Large intestine (tissue), 12 donors: Measurements from ENCODE around the gene PROS1. TPM values are rescaled to one million over a fixed set of nuclear protein-coding genes. Genes with fewer than 3 reads are reported as not detected.

ENCODE experiments used
- DNase-seq, 2 donors: peaks; one replicate each; pipeline versions ENCODE4 v3.0.0 to v3.0.0-alpha.2; 2013
- H3K27ac ChIP-seq: one replicate; pipeline ENCODE4 v1.5.1; 2013; ENCODE audit warnings: low read length
- H3K27me3 ChIP-seq: 2 replicates; pipeline ENCODE4 v1.6.1; 2013; ENCODE audit warnings: low read length; ENCODE audit not compliant: control insufficient read depth, insufficient read depth
- H3K36me3 ChIP-seq: 2 replicates; pipeline ENCODE4 v1.6.1; 2013; ENCODE audit warnings: low read length; ENCODE audit not compliant: control insufficient read depth, insufficient read depth
- H3K4me1 ChIP-seq: one replicate; pipeline ENCODE4 v1.6.1; 2013; ENCODE audit warnings: low read length; ENCODE audit not compliant: control insufficient read depth, insufficient read depth
- H3K4me3 ChIP-seq: one replicate; pipeline ENCODE4 v1.5.1; 2013; ENCODE audit warnings: low read length
- H3K9me3 ChIP-seq: one replicate; pipeline ENCODE4 v1.6.1; 2013; ENCODE audit warnings: mild to moderate bottlenecking, low read depth, low read length, moderate library complexity; ENCODE audit not compliant: control insufficient read depth
- WGBS: methylation state at CpG from one replicate; pipeline ENCODE4 v1.1.5; 2013; ENCODE audit warnings: low lambda C conversion rate; ENCODE audit not compliant: insufficient coverage; 5-methylcytosine and 5-hydroxymethylcytosine counted together
- long read RNA-seq, 11 donors: transcript quantifications; one replicate each; lab custom pipeline, GENCODE V29; 2026
- polyA plus RNA-seq: library from polyadenylated mRNA; unstranded; fragments of 120-200 nt; gene quantifications from one replicate; pipeline ENCODE4 v1.2.1, GENCODE V29; 2013

PROS1 gene
- polyA plus RNA-seq: 43.5 TPM
- long read RNA-seq, donor 1, transcript PROS1-202 (15 exons, 3,583 nt): major isoform, 5 of 5 reads
- long read RNA-seq, donor 1, partial matches to known transcripts: 0 of 5 reads
- long read RNA-seq, donor 1, other reads (novel, unspliced or antisense): 0 of 5 reads
- long read RNA-seq, donor 2, transcript PROS1-202 (15 exons, 3,583 nt): major isoform, 5 of 11 reads
- long read RNA-seq, donor 2, partial matches to known transcripts: 0 of 11 reads
- long read RNA-seq, donor 2, other reads (novel, unspliced or antisense): 5 of 11 reads
- long read RNA-seq, donor 3: 0 reads
- long read RNA-seq, donor 4, partial matches to known transcripts: 0 of 2 reads
- long read RNA-seq, donor 4, other reads (novel, unspliced or antisense): 0 of 2 reads
- long read RNA-seq, donor 5, transcript PROS1-202 (15 exons, 3,583 nt): major isoform, 6 of 7 reads
- long read RNA-seq, donor 5, partial matches to known transcripts: 0 of 7 reads
- long read RNA-seq, donor 5, other reads (novel, unspliced or antisense): 0 of 7 reads
- long read RNA-seq, donor 6, transcript PROS1-202 (15 exons, 3,583 nt): major isoform, 12 of 12 reads
- long read RNA-seq, donor 6, partial matches to known transcripts: 0 of 12 reads
- long read RNA-seq, donor 6, other reads (novel, unspliced or antisense): 0 of 12 reads
- long read RNA-seq, donor 7, transcript PROS1-202 (15 exons, 3,583 nt): major isoform, 6 of 6 reads
- long read RNA-seq, donor 7, partial matches to known transcripts: 0 of 6 reads
- long read RNA-seq, donor 7, other reads (novel, unspliced or antisense): 0 of 6 reads
- long read RNA-seq, donor 8, transcript PROS1-202 (15 exons, 3,583 nt): major isoform, 9 of 20 reads
- long read RNA-seq, donor 8, partial matches to known transcripts: 5 of 20 reads
- long read RNA-seq, donor 8, other reads (novel, unspliced or antisense): 5 of 20 reads
- long read RNA-seq, donor 9, transcript PROS1-202 (15 exons, 3,583 nt): major isoform, 15 of 16 reads
- long read RNA-seq, donor 9, partial matches to known transcripts: 0 of 16 reads
- long read RNA-seq, donor 9, other reads (novel, unspliced or antisense): 0 of 16 reads
- long read RNA-seq, donor 10, transcript PROS1-202 (15 exons, 3,583 nt): major isoform, 22 of 23 reads
- long read RNA-seq, donor 10, partial matches to known transcripts: 0 of 23 reads
- long read RNA-seq, donor 10, other reads (novel, unspliced or antisense): 0 of 23 reads
- long read RNA-seq, donor 11, transcript PROS1-202 (15 exons, 3,583 nt): major isoform, 11 of 12 reads
- long read RNA-seq, donor 11, partial matches to known transcripts: 0 of 12 reads
- long read RNA-seq, donor 11, other reads (novel, unspliced or antisense): 0 of 12 reads

DNA sequence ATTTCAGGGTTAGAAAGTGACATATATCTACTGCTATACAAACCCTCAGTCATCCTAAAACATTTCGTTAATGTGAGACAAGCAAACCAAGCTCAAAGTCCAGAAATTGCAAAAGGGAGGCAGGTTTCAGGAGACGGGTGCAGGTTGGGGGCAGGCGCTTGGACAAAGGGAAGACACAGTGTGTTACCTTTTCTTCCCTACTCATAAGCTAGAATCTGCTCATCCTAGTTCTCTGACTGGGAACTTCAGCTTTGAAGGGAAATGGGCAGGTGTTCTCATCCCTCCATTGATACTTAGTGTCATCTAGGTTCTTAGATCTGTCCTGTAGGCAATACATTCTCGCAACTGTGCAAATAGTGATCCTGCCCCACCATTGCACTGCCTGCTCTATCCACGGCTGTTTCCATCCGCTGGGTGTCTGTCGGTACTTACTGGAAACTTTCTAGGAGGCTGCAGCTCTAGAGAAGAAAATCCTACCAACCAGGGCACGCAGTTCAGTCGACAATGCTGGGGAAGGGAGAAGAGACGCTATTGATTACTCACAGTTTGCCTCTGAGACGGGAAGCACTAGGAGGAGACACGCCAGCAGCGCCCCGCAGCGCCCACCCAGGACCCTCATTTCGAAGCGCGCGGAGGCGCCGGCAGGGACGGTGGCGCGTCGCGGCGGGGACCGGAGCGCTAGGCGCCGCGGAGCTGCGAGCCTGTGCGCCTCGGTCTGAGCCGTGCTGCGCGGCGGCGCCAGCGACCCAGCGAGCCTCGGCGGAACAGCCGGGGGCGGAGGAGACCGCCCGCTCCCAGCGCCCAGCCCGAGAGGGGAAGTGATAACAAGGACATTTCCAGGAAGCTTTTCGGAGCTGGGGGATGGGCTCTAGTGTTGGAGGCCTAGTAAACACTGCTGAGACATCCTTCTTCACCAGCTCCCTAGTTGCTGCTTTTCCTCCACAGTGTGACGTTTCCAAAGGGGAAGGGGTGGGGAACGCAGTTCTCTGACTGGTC lies at the start of gene PROS1:
TSS of gene PROS1 (minus strand) at position 766 of the 996 bp plus-strand sequence. CDS start at position 619, 147 bp downstream.
- peak within 1 kb of the TSS; percentile 65 for H3K4me3 ChIP-seq
- DNase-seq: peak; percentile 84 to 91
- no CpG with 5 or more reads among the region's 53 CpGs for WGBS
- no peaks in the 10 kb centered on the region for H3K9me3 ChIP-seq
- H3K27ac ChIP-seq: peak within 1 kb of the TSS; percentile 93
- H3K36me3 ChIP-seq: no peaks in the 10 kb centered on the region
- no peaks in the 10 kb centered on the region for H3K27me3 ChIP-seq
- H3K4me1 ChIP-seq: no peaks in the 10 kb centered on the region

DNA sequence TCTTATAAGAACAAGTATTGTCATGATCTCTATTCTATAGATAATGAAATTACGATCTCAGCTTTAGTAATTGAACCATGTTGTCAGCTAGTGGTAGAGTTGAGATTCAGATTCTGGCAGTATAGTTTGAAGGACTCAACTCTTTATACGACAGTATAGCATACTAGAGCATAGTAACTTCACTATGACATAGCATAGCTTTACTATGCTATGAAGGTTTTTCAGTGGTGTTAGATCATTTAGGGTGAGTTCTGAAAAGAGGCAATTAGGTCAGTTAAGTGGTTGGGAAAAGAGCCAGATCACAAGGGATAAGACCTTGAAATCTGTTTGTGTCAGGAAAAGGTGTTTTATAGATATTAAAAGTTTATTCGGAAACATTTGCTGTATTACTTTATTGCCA lies 46.6 kb upstream of the PROS1 start:
- H3K9me3 ChIP-seq: no peaks in the 10 kb centered on the region
- no peak for DNase-seq
- H3K4me3 ChIP-seq: no peak overlapping the region
- no peaks in the 10 kb centered on the region for H3K27me3 ChIP-seq
- no peaks in the 10 kb centered on the region for H3K36me3 ChIP-seq
- H3K27ac ChIP-seq: no peak overlapping the region
- WGBS: 100% methylated on average over 1 of the region's 3 CpGs
- H3K4me1 ChIP-seq: no peaks in the 10 kb centered on the region

DNA sequence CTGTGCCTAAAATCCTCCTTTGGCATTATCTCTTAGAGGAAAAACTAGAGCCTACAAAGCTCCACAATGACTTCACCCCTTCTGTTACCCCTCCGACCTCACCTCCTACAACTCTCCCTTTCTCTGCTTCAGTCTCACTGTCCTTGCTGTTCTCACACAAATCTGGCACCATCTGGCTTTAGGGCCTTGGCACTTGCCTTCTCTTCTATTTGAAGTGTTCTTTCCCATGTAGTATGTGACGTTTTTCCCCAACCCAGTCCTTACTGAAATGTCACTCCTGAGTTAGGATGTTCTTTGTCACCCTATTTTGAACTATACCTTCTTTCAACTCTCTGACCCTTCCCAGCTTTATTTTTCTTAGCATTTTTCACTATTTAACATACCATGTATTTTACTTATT lies 46.0 kb upstream of the PROS1 start:
- Histone ChIP-seq H3K27me3 (no peaks in the 10 kb centered on the region), H3K27ac (no peak overlapping the region), H3K4me1 (no peaks in the 10 kb centered on the region), H3K4me3 (no peak overlapping the region), H3K36me3 (no peaks in the 10 kb centered on the region), H3K9me3 (no peaks in the 10 kb centered on the region)
- no peak for DNase-seq
- WGBS: 100% methylated on average over 1 of the region's 2 CpGs

DNA sequence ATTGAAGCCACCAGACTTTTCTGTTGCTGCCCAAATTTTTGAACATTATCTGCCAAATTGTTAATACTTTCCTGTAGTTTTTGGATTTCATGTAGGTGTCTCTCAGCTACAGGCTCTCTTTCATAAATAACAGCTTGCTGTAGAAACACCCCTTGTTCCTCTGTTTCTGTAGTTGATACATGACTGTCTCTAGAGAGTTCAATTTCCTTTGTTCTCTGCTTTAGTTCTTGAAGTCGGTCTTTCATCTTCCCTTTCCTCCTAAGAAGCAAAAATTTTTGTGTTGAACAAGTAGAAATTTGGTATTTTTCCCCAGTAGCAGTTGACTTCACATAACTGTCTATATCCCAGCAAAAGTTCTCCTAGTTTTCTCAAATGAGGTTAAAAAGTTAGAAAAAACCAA lies 41.3 kb upstream of the PROS1 start:
- Histone ChIP-seq H3K4me1 (no peaks in the 10 kb centered on the region), H3K27me3 (no peaks in the 10 kb centered on the region), H3K9me3 (no peaks in the 10 kb centered on the region), H3K27ac (no peak overlapping the region), H3K36me3 (no peaks in the 10 kb centered on the region), H3K4me3 (no peak overlapping the region)
- 100% methylated on average over 1 of the region's 1 CpG for WGBS
- DNase-seq: no peak

DNA sequence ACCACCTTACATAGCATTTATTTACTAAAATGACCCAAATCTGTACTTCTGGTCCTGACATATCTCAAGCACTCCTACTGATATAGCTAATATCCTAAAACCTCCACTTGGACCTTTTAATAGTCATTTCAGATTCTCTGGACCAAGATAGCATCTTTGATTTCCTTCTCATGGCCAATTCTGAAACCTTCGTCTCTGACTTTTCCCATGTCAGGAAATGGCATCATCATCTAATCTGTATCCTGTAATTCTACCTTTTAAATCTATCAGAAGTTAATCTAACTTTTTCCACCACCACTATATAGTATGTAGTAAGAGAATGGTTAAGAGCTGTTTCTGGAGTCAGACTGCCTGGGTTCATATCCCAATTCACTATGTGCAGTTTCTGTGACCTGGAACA lies 38.5 kb upstream of the PROS1 start:
- WGBS: 83% methylated on average over 1 of the region's 1 CpG
- no peaks in the 10 kb centered on the region for H3K36me3 ChIP-seq
- no peaks in the 10 kb centered on the region for H3K9me3 ChIP-seq
- no peak for DNase-seq
- no peak overlapping the region for H3K27ac ChIP-seq
- no peaks in the 10 kb centered on the region for H3K4me1 ChIP-seq
- H3K27me3 ChIP-seq: no peaks in the 10 kb centered on the region
- no peak overlapping the region for H3K4me3 ChIP-seq

DNA sequence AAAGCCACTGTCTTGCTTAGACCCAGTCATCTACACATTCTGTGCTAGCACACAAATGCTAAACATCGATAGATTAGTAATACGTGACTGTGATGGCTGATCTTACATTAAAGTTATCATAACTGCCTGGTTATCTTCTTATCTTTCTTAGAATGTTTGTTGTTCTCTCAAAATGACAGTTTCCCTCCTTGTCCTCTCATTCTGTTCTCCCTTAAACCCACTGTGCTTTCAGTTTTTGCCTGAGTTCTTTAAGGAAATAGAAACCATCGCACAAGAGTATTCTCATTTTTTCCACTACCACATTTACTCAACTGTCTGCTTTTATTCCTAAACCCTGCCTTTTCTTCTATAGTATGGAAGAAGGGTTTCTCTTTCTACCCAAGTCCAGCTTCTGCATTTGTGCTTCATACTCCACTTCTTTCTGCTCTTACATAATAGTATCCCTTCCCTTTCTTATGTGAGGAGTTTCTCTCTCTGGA lies 37.6 kb upstream of the PROS1 start:
- no peaks in the 10 kb centered on the region for H3K27me3 ChIP-seq
- H3K4me1 ChIP-seq: no peaks in the 10 kb centered on the region
- DNase-seq: no peak
- no peak overlapping the region for H3K4me3 ChIP-seq
- no peaks in the 10 kb centered on the region for H3K9me3 ChIP-seq
- WGBS: 72% methylated on average over 2 of the region's 3 CpGs
- H3K27ac ChIP-seq: no peak overlapping the region
- H3K36me3 ChIP-seq: no peaks in the 10 kb centered on the region

DNA sequence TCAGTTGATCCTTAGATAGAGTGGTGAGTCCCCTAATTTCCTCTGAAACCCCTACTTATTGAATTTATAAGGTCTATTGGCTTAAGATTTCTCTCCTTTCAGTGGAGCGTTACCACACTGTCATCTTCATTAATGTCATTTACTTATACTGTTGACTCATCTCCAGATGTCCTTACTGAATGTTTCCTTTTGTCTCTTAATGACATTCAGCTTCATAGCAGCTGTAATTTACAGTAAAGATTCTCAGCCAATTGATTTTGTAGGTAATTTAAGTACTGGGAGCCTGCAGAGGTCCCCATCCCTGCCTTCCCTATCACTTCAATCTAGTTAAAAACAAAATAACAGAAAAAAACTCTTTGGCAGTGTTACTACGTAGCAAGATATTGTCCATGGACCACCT lies 35.9 kb upstream of the PROS1 start:
- no peak for DNase-seq
- Histone ChIP-seq H3K36me3 (no peaks in the 10 kb centered on the region), H3K27me3 (no peaks in the 10 kb centered on the region), H3K4me3 (no peak overlapping the region), H3K27ac (no peak overlapping the region), H3K4me1 (no peaks in the 10 kb centered on the region), H3K9me3 (no peaks in the 10 kb centered on the region)
- 100% methylated on average over 1 of the region's 2 CpGs for WGBS

DNA sequence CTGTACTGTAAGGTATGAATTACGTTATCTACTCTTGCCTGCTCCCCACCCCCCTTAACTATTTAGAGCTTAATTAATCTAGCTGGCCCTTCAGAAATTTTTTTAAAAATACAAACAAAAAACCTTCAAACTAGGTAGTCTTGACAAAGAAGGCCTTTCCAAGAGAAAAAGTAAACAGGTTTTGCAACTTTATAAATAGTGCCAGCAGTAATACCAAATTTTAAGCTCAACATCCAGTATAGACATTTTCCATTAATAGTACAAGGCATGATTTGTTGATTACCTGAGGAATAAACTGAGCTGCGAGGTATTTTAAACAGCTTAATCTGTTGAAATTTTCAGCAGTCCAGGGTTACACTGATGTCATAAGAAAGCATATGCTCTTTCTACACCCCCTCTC lies 34.6 kb upstream of the PROS1 start:
- 100% methylated on average over 1 of the region's 2 CpGs for WGBS
- H3K27ac ChIP-seq: no peak overlapping the region
- H3K9me3 ChIP-seq: no peaks in the 10 kb centered on the region
- no peaks in the 10 kb centered on the region for H3K36me3 ChIP-seq
- H3K4me3 ChIP-seq: no peak overlapping the region
- H3K4me1 ChIP-seq: no peaks in the 10 kb centered on the region
- DNase-seq: no peak
- H3K27me3 ChIP-seq: no peaks in the 10 kb centered on the region

DNA sequence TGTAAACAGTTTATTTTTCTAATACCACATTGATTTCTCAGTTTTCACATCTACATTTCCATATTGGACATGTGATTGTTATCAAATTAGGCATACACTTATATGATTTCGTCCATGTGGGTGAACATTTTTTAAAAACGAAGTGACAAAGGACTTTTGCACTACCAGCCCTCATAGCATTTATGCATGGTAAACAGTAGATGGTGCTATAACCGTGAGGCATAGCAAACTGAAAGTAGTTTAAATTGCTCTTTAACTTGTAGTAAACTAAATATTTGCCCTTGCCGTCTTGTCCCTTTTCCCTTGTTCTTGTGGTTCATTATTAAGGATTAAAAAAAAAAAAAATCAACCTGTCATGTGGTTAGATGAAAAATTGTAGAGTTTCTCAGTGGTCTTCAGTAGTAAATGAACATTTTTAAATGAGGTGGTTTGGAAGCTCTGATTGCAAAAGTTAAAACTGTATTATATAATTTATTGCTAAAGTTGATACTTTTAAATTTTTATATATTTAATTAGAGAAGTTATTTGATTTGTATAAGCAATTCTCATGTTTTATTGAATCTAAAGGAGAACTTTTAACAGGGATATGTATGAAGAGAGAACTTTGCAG lies 30.7 kb upstream of the PROS1 start:
- Histone ChIP-seq H3K27ac (no peak overlapping the region), H3K36me3 (no peaks in the 10 kb centered on the region), H3K27me3 (no peaks in the 10 kb centered on the region), H3K4me1 (no peaks in the 10 kb centered on the region), H3K9me3 (no peaks in the 10 kb centered on the region), H3K4me3 (no peak overlapping the region)
- 0% methylated on average over 1 of the region's 4 CpGs for WGBS
- peak; percentile 28 to 43 for DNase-seq
